ENCODE results near the gene LEMD2. TPM values are rescaled to one million over a fixed set of nuclear protein-coding genes. Genes with fewer than 3 reads are reported as not detected.

LEMD2 gene
- total and polyA plus RNA-seq, 9 of the 15 experiments (the other 6 are each of a cell fraction or from before 2014, with no cell fraction given) = 0.32 to 46.3 (median 30.8) TPM

DNA sequence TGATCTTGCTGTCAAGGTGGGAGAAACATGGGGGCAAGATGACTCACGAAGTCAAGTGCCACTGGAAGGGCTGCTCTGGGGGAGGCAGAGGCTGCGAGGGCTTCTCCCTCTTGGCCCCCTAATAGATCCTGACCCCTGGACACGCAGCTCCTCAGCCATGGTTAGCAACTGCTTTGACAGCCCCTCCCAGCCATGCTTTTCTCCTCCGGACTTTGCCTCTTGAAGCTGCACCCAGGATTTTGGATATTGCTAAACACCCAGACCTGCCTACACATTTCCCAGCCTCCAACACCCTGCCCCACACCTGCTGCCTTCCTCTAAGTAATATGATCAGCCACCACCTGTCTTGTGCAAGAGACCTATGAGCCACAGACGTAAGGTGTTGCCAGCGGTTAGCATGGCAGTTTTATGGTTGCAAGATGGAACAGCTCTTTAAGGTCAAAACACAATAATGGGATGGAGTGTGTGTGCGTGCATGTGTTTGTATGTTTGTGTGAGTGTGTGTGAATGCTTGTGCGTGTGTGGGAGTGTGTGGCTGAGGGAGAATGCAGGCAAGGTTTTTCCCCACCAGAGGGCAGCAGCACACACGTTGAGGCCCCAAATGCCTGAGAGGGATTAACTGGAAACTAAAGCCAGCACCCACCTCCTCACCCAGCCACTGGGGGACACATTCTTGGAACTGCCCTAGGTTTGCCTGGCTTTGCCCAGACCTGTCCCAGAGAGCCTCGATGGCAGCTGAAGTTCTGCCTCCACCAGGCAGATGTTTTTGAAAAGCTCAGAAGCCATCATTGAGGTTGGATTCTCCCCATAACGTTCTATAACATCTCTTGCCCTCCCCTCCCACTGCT is 44.7 kb downstream of the LEMD2 start (continued):
- TF ChIP-seq ELF4 (CRISPR knock-in tag; IDR thresholded peaks at IDR 0.05) (no peak), TCF3 (CRISPR knock-in tag; IDR thresholded peaks at IDR 0.05) (peak; percentile 15; the same call in 1 of the 2 replicates), DNMT1 (IDR thresholded peaks at IDR 0.05) (0 out of 2 replicates have a peak, but pooled peaks have one; percentile 64), DPF2 (IDR thresholded peaks at IDR 0.05) (0 out of 2 replicates have a peak, but pooled peaks have one; percentile 51), RBM34 (IDR thresholded peaks at IDR 0.05; ENCODE audit: borderline replicate concordance, insufficient read depth, low read length) (no peak), POLR2H (tag; IDR thresholded peaks at IDR 0.05; ENCODE audit: low read depth) (no peak), HDGF (IDR thresholded peaks at IDR 0.05) (0 out of 2 replicates have a peak, but pooled peaks have one; percentile 43), CEBPB (tag; IDR thresholded peaks at IDR 0.05) (peak; percentile 89), CBFB (CRISPR knock-in tag; IDR thresholded peaks at IDR 0.05) (peak; percentile 87), CREM (IDR thresholded peaks at IDR 0.05; ENCODE audit: low read depth) (peak; percentile 59), ZNF408 (CRISPR knock-in tag; IDR thresholded peaks at IDR 0.05; ENCODE audit: low read depth) (no peak), TRIM24 (IDR thresholded peaks at IDR 0.05) (peak in 1 of 2 experiments; percentile 50; a peak in 2 of 4 replicates), ATF1 (CRISPR knock-in tag; IDR thresholded peaks at IDR 0.05) (no peak), ATF1 (tag; IDR thresholded peaks at IDR 0.05) (0 out of 2 replicates have a peak, but pooled peaks have one; percentile 29), ARID2 (IDR thresholded peaks at IDR 0.05) (0 out of 2 replicates have a peak, but pooled peaks have one; percentile 48), SMC3 (conservative IDR thresholded peaks at IDR 0.05; ENCODE audit: insufficient read depth, low read depth, low read length) (peak; percentile 96), ARHGAP35 (IDR thresholded peaks at IDR 0.05; ENCODE audit: partially characterized antibody) (no peak), STAG1 (CRISPR knock-in tag; IDR thresholded peaks at IDR 0.05; ENCODE audit: borderline replicate concordance) (peak; percentile 83)
- TF ChIP-seq, protein P1, sequence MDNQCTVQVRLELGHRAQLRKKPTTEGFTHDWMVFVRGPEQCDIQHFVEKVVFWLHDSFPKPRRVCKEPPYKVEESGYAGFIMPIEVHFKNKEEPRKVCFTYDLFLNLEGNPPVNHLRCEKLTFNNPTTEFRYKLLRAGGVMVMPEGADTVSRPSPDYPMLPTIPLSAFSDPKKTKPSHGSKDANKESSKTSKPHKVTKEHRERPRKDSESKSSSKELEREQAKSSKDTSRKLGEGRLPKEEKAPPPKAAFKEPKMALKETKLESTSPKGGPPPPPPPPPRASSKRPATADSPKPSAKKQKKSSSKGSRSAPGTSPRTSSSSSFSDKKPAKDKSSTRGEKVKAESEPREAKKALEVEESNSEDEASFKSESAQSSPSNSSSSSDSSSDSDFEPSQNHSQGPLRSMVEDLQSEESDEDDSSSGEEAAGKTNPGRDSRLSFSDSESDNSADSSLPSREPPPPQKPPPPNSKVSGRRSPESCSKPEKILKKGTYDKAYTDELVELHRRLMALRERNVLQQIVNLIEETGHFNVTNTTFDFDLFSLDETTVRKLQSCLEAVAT (IDR thresholded peaks at IDR 0.05) = peak in 1 of 2 experiments; percentile 66; a peak in 1 of 4 replicates
- TF ChIP-seq, protein P2, sequence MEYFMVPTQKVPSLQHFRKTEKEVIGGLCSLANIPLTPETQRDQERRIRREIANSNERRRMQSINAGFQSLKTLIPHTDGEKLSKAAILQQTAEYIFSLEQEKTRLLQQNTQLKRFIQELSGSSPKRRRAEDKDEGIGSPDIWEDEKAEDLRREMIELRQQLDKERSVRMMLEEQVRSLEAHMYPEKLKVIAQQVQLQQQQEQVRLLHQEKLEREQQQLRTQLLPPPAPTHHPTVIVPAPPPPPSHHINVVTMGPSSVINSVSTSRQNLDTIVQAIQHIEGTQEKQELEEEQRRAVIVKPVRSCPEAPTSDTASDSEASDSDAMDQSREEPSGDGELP (CRISPR knock-in tag; IDR thresholded peaks at IDR 0.05; ENCODE audit: borderline replicate concordance) = peak; percentile 19; the same call in 1 of the 2 replicates
- TF ChIP-seq, protein P3, sequence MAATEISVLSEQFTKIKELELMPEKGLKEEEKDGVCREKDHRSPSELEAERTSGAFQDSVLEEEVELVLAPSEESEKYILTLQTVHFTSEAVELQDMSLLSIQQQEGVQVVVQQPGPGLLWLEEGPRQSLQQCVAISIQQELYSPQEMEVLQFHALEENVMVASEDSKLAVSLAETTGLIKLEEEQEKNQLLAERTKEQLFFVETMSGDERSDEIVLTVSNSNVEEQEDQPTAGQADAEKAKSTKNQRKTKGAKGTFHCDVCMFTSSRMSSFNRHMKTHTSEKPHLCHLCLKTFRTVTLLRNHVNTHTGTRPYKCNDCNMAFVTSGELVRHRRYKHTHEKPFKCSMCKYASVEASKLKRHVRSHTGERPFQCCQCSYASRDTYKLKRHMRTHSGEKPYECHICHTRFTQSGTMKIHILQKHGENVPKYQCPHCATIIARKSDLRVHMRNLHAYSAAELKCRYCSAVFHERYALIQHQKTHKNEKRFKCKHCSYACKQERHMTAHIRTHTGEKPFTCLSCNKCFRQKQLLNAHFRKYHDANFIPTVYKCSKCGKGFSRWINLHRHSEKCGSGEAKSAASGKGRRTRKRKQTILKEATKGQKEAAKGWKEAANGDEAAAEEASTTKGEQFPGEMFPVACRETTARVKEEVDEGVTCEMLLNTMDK (IDR thresholded peaks at IDR 0.05; ENCODE audit: borderline replicate concordance, insufficient read depth, low read depth, low read length, poor library complexity, severe bottlenecking) = peak; percentile 38
- TF ChIP-seq, protein P4, sequence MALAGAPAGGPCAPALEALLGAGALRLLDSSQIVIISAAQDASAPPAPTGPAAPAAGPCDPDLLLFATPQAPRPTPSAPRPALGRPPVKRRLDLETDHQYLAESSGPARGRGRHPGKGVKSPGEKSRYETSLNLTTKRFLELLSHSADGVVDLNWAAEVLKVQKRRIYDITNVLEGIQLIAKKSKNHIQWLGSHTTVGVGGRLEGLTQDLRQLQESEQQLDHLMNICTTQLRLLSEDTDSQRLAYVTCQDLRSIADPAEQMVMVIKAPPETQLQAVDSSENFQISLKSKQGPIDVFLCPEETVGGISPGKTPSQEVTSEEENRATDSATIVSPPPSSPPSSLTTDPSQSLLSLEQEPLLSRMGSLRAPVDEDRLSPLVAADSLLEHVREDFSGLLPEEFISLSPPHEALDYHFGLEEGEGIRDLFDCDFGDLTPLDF (CRISPR knock-in tag; IDR thresholded peaks at IDR 0.05) = peak; percentile 44; the same call in 1 of the 2 replicates

All from K562 (cell line).